NCI-H510A (cell line): Measurements from ENCODE around the gene IGHMBP2.

Experiments
- DNase-seq: peaks from one replicate; lab custom pipeline; 2025; lab: John Stamatoyannopoulos, UW

Gene IGHMBP2

DNA sequence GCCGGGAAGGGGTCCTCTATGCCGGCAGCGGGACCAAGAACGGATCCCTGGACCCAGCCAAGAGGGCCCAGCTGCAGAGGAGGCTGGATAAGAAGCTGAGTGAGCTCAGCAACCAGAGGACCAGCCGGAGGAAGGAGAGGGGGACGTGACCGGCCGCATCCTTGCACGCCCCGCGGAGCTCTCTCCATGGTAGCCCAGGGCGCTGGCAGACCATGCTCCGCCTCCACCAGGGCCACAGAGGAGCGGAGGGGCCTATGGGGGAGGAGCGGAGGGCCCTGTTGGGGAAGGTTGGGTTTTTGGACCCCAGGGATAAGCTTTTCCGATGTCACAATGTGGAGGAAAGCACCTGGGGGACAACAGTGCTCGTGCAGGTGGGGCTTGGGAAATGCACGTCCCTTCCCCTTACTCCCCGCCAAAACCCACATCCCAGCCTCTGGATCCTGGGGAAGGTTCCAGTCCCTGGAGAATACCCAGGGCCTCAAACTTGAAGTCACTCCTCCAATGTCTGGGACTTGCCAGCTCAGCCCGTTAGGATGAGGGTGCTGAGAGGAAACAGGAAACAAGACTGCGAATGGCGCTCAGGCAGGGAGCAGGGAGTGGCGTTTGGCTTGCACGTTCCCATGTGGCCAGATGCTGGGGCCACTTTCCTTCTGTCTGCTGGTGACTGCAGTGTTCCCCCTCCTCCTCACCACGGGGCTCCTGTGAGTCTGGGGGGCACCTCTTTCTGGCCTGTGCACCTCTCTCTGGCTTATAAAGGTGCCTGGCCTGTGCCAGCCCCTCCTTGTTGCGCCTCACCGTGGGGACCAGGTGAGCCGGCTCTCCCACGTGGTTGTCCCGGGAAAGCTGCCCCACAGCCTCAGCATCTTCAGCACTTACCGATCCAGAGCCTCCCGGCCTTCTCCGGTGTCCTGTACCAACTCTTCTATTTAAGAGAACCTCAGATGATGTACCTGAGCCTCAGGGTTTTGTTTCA, 36.2 kb downstream of the IGHMBP2 start:
- DNase-seq: no peak

DNA sequence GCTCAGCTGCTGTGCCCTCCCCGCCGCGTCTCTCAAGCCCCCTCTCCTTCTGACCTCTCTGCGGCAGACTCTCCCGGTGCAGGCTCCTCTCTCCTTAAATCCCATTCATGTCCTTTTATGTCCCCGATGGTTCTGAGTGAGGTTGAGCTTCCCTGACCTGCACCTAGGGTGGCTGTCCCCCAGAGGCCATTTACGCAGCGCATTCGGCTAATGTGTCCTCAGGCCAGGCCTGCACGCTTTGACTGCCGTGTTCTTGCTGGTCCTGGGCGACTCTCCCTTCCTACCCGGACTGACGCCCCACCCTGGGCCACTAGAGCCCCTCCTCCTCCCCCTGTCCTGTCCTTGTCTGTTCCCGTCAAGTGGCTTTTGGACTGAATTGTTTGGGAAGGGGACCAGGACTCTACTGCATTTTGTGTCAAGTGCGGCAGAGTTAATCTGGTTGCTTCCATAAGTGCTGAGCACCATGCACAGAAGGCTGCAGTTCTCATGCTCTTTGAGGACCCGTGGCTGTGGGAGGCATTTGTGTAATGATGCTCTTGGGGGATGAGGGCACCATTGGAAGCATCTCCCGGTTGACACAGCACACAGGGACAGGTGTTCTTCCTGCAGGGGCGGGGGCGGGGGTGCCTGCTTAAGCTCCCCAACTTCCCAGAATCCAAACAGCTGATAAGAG, 37.1 kb downstream of the IGHMBP2 start:
- DNase-seq: no peak

DNA sequence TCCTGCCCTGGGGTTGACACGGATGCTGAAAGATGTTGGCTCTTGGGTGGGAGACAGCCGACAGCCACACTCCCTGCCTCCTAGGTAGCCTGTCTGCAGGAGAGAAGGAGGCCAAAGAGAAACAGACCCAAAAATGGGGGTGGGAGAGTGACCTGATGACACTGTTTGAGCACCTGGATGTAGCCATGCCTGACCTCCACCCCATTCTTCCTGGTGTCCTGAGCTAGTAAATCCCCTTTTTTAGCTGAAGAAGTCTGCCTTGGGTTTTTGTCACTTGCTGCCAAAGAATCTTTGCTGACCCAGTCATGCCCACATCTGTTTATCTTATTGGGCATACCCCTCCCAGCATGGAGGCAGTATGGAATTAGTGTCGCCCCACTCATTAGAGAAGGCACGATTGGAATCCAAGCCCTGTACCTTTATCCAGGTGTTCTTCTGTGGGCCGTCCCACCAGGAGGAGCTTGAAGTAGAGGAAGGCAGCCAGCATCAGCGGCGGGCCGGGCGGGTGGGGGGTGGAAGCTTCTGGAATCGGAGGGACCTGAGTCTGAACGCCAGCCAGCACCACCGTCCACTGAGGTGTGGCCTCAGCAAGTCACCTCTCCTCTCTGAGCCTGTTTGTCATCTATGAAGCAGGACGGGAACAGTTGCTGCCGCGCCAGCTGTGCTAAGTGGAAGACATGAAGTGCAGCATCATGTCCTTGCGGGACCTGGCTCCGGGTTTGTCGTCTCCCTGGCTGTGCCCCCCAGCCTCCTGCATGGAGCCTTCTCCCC, 37.8 kb downstream of the IGHMBP2 start:
- DNase-seq: no peak

DNA sequence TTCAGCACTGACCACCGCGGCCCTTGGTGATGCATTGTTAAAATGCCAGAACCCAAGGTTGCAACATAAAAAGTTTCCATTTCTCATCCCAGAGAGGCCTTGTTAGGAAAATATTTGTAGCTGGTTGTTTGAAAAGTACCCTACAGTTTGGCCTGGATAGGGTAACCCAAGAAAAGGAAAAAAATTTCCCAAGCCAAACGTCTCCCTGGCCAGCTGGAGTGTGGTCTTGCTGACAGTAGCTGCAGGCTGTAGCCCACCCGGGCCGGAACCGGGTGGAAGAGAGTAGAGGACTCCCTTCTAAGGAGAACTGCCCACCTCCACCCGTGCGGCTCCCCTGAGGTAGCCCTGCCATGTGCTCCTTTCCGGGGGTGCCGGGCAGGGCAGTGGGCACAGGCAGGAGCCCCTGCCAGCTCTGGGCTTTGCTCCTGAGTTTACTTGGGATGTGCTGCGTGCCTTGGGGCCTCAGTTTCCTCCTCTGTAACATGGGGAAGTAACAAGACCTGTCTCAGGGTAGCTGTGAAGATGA, 38.5 kb downstream of the IGHMBP2 start:
- no peak for DNase-seq

DNA sequence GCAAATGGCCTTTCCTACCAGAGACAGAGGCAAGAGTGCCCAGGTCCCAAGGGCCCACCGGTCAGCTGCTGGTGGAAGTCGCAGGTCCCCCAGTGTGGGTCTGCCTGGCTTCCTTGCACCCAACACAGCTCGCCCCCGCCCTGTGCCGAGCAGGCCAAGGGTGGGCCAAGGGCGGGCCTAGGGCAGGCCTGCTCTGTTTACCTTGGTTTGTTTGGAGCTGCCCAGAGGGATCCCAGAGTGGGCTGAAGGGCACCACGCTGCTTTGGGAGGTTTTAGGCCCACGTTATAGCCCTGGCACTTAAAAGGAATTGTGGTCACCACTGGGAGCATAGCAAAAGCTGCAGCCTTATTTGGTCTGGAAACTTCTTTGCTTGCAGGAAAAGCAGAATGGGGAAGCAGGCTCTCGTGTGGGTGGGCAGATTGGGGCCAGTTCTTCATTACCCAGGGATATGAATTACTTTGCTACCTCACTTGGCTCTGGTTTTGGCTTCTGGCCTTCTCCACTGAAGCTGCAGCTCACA, 39.1 kb downstream of the IGHMBP2 start:
- DNase-seq: no peak

DNA sequence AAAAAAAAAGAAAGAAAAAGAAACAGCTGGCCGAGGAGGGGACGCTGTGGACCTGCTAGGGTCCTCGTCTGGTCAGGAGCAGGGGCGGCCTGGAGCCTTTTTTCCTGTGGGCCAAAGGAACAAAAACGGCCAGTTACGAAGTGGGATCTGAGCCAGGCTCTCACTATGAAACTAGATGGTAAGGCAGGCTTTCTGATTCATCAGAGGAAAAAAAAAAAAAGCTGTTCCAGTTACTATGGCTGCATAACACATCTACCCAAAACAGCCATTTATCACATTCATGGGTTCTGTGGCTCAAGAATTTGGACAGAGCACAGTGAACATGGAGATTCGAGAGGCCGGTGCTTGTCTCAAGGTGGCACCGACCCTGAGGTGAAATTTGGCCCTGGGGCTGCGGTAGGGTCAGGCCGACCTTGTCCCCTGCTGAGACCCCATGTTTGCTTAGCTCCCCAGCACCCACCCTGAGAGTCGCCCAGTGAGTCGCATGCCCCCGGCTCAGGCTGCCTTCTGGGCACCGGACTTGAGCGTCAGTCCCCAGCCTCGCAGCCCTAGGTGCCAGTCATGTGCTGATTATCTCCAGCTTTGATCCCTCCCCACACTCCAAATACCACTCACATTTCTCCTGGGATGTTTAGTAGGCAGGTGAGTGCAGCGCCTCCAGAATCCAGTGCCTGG, 42.9 kb downstream of the IGHMBP2 start:
- no peak for DNase-seq

DNA sequence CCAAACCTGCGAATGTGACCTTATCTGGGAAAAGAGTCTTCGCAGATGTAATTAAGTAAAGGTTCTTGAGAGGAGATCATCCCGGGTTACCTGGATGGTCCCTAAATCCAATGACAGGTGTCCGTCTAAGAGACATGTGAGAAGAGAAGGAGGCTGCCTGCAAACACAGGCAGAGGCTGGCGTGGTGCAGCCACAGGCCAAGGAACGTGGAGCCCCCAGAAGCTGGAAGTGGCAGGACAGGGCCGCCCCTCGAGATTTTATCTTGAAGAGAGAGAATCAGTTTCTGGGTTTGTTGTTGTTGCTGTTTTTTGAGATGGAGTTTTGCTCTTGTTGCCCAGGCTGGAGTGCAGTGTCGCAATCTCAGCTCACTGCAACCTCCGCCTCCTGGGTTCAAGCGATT, 43.5 kb downstream of the IGHMBP2 start:
- no peak for DNase-seq

DNA sequence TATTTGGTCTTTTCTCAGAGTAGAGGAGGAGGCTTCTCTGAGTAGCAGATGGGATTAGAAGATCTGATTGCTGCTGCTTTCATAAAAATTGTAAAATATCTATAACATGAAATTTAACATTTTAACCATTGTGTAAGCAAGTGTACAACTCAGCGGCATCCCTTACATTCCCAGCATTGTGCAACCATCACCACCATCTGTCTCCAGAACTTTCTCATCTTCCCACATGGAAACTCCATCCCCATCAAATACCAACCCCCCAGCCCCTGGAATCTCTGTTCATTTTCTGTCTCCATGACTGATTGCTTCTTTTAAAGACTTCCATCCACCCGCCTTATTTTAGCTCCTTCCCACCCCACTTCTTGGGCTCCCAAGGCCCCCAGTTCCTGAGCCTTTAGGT, 44.8 kb downstream of the IGHMBP2 start:
- no peak for DNase-seq

DNA sequence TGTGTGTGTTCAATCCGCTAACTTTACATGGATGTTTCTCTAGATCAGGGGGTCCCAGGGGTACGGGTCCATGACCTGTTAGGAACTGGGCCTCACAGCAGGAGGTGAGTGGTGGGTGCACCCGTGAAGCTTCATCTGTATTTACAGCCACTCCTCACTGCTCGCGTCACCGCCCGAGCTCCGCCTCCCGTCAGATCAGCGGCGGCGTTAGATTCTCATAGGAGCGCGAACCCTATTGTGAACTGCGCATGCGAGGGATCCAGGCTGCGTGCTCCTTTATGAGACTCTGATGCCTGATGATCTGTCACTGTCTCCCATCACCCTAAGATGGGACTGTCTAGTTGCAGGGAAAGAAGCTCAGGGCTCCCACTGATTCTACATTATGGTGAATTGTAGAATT, 45.2 kb downstream of the IGHMBP2 start:
- DNase-seq: no peak

DNA sequence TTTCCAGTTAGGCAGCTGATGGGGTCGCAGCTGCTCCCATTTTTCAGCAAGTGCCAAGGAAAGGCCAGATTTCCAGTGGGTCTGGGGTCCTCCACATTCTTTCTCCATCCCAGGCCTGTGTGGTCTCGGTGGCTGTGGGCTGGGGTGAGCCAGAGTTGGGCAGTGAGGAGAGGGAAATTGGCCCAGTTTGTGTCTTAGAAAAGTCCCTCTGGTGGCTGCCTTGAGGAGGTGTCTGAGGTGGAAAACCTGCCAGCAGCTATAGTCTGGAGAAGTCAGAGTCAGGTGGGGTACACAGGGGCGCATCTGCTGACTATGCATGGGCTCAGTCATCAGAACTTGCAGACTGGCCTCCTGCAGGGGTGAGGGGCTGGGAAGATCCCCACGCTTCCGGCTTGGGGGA, 46.6 kb downstream of the IGHMBP2 start:
- DNase-seq: no peak

DNA sequence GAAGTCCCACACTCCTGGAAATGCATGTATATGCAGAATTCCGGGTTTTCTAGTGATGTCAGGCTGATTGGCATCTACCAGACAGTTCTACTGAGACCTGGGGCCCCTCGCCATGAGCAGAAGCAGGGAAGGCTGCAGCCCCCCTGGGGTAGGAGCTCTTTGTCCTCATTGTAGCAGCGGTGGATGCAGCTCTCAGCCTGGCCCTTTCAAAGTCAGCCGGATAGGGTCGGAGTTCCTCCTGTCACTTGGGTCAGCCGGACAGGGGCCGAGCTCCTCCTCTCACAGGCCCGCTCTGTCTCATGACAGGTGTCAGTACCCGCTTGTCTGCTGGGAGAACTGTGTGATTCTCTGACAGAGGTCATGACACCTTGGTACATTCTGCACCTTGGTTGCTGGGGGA, 47.1 kb downstream of the IGHMBP2 start:
- no peak for DNase-seq

DNA sequence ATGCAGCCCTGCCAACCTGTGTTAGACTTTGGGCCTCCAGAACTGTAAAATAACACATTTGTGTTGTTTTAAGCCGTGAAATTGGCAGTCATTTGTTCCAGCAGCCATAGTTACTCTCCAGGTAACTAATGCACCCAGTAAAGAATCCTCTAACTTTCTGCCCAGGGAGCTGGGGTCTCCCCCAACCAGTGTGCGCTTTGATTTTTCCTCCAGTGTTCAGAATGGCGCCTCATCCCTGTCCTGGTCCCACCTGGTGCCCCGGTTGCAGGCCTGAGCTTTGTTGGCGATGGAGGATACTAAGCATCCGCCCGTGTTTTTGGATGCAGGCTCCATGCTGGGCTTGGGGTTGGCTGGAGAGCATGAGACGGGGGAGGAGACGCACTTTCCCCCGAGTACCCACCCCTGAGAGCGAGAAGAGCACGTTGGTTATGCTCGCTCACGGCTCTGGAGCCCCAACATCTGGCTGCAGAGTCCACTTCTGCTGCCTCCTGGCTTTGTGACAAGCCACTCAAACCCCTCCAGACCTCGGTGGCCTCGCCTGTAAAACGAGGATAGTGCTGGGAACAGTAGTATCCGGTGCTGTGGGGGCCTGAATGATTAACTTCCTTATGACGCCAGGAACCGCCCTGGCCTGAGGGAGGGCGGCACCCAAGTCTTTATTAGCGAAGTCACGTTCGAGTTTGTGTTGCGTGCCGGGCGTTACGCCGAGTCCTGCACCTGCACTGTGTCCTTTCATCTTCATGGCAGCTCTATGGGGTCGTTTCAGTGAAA, 51.3 kb downstream of the IGHMBP2 start:
- DNase-seq: no peak

DNA sequence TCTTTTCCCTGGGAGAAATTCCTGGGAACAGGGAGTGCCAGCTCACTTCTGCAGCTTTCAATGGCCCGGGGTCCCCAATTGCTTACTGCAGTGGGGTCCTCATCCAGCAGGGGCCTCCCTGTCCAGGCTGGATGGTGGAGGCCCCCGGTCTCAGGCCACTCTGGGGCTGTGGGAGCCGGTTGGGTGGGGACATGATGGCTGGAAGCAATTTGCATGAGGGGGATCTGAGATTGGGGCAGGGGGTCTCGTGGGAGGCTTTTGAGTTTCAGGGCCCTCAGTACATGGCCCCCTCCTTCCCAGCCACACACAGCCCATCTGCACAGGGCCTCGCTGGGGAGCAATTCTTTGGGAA, 51.9 kb downstream of the IGHMBP2 start:
- no peak for DNase-seq

DNA sequence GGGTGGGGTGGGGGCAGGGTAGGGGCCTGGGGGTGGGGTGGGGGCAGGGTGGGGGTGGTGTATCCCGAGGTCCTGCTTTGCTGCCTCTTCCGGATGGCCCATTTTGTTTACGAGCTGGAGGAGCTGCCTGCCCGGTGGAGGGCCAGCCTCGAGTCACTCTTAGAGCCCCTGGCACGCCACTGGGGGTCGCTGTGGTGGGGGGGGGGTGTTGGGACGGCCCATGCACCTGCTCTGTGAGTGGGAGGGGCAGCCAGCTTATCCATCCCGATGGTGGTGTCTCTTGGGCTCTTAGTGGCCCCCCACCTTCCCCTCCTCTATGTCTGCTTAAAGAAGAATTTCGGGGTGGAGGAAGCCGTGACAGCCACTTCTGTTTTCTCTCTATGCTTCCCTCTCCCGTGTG, 52.5 kb downstream of the IGHMBP2 start:
- no peak for DNase-seq

DNA sequence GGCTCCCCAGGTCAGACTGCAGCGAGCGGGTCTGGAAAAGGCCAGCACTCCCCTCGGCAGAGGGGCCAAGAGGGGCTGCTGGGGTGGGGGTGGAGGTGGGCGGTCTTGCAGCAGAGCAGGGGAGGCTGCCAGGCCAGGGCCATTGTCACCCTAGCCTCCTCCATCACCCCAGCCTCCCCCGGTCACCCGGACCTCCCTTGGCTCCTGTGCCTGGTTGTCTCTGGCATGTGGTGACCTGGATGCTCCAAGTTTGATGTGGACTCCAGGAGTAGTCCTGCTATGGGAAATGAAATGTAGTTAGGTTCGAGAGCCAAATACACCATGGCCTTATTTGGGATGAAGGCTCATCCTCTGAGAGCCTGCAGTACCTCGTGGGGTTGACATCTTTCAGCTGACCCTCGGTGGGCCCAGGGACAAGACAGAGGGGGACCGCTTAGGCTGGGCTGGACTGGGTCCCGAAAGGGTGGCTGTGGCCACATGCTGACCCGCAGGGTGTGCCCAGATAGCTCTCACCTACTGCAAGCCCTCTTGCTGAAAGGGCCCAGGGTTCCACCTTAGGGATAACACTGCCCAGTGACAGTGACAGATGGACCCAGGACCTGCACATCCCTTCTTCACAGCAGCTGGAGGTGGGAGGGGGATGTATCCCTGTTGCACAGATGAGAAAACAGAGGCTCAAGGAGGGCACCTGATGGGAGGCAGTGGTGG, 53.0 kb downstream of the IGHMBP2 start:
- DNase-seq: no peak

DNA sequence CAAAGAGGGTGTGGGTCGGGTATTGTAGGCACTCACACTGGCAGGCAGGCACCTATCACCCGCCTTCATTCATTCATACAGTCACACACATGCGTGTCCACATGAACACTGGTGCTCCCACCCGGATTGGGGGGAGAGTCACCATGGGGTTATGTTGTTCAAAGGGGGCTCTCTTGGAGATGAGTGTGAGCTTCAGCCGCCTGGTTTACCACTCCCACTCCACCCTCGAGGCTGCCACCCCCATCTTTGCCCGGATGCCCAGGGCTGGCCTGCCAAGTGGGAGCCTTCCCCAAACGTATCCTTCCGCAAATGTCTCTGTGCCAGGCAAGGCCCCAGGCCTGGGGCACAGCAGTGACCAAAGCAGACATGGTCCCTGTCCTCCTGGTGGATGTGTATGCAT, 54.5 kb downstream of the IGHMBP2 start:
- DNase-seq: no peak

DNA sequence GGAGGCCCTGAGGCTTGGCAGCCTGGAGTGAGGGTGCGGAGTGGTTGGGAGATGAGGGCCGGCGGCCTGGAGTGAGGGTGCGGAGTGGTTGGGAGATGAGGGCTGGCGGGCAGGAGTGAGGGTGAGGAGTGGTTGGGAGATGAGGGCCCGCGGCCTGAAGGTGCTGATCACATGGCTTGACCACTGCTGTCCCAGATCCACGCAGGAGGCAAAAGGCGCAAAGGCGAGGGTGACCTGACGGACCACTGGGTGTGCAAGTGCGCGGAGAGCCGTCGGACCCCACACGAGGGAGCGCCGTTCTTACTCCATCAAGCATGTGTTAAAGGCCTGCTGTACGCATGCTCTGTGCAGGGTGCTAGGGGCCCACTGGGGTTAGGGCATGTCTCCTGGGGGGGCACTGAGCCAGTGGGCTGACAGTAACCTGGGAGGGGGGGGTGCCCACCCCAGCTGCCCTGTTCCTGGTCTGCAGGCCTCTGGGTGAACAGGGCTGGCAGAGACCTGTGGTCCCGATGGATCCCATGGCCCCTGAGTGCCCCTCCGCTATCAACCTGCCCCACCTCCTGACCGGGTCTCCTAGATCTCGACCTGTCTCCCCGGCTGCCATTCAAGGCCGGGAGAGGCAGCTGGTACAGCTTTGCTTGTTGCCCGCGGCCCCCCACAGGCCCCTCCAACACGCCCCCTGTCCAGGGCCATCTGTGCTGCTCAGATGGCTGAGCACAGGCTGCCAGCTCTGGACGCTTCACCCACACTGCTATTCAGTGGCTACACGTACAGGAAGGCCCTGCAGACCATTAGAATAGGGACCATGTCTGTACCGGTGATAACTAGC, 56.0 kb downstream of the IGHMBP2 start:
- DNase-seq: no peak

DNA sequence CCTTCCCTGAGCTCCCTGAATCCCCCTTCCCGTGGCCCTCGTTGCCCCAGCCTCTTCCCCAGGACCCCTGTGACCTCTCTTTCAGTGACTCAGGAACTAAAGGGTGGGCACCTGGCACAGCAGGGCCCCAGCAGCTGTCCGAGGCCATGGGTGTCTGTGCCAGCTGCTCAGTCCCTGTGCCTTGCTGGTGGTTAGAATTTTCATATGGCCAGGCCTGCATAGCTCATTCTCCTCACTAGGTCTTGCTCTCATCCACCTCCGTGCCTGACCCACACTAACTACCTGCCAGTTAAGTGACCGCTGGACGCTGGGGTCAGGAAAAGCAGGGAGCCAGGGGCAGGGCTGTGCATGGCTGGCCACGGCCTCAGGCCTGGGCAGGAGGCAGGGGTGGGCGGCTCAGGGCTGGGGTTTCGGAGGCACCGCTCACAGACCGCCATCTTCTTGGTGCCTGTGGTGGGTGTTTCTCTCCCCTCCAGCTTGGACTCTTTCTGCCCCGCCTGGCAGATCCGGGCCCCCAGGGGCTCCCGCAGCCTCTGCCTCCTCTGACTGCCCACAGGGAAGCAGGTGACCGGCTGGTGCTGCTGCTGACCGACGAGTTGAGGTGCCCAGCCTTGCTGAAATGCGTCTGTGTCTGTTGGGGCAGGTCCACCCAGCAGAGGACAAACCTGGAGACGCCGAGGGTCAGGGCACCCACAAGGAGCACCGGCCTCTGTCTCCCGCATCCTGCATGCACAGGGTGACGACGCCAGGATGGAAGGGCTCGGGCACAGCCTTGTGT, 56.8 kb downstream of the IGHMBP2 start:
- no peak for DNase-seq

DNA sequence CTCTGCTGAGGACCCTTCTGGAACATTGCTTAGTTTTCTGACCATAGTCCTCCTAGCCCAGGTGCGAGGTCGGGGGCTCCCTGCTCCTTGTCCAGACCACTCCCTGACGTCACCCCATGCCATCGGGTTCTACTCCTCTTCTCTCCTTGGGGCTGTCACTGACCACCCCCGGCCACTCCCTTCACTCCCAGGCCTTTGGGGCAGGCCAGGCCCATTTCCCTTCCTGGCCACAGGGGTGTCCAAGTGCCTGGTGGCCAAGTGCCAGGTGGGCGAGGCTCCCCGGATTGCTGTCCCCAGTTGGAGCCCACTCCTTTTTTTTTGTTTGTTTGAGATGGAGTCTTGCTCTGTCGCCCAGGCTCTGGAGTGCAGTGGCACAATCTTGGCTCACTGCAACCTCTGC, 57.6 kb downstream of the IGHMBP2 start:
- DNase-seq: no peak
